Fibroblast of skin of back (primary cell): Measurements from ENCODE around the gene ANAPC1.
"Not testable (repeated sequence)": the region's sequence is repeated elsewhere in the genome, so short reads cannot be mapped to it uniquely, and the experiment has no call there.

ENCODE experiments used
- DNase-seq: peaks from one replicate; pipeline ENCODE4 v3.0.0-alpha.2; 2013

The ANAPC1 gene

DNA sequence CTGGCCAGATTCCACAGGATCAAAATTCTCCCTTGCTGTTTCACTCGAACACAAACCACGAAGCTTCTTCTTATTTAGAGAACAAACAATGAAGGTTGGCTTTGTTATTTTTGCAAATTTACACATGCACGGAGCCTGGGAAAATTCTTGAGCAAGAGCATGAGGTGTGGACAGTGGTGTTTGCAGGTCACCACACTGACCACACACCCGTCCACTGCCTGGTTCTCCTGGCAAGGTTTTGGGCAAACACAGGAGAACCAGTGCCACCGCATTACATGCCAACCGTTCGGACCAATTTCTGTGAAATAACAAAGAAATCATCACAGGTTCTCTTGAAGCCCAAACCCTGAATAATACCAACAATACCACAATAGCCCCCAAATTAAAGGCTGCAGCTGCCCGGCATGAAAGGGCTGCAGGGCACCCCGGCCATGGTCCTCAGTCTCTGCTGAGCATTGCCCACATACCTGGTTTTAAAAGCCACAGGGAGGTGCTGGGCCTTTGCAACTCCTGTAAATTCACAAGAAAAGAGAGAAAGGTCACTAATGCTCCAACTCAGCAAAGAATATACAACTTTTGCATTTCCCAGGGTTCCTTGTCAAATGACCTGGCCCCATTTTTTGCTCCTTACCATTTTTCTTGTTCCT is 154.1 kb downstream of the ANAPC1 start:
- not testable (repeated sequence) for DNase-seq

DNA sequence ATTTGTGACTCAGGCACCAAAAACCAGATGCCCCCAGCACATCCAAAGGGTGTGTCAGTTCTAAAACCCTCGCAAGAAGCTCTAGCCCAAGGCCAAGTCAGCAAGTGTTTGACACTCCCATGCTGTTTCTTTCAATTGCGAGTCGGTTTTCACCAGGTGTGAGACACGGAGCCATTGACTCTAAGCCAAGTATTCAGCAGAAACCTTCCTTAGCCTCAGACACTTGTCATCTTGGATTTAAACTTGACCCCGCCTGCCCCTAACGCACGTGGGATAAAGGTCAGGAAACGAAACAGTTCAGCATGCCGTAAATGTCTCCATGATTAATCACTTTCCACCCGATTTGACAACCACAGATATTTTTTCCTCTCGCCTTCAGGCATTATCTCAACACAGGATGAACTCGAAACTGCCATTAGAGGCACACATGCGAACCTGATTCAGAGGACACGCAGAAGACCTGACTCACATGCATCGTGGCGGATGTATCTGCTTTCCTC is 156.3 kb downstream of the ANAPC1 start:
- not testable (repeated sequence) for DNase-seq

DNA sequence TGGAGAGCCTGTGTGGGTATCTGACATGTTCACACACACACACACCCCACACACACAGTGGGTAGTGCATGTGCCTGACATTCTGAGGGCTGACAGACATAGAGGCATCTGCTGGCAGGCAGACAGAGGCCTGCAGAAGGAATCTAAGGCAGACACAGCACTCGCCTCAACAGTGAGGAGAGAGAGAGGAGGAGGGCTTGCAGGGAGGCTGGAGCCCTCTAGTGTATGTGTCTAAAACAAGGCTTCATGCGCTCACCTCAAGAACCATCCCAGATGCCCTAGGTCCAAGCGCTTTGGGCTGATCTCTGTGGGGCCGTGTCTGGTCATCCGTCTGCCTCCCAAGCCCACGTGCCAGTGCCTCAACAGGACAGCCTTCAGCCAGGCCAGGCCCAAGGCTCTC is 158.3 kb downstream of the ANAPC1 start:
- DNase-seq: peak; percentile 40

DNA sequence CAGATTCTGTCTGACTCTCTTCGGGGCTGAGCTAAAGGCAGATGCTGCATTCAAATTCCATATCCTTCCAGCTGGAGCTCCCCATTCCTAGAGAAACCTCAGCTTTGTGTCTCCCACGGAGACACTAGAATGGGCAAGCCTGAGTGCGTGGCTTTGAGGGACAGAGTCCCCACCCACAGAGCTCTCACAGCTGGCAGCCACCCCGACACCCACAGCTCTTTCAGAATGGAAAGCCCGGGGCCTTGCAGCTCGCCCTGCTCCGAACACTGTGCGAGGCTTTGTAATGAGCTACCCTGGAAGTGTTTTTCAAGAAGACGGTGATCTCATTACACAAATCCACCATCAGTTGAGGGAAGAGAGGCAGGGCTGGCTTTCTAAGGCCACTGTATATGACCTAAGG is 164.4 kb downstream of the ANAPC1 start:
- DNase-seq: not testable (repeated sequence)
